Stimulated activated CD4-positive, alpha-beta T cell treated with anti-CD3 and anti-CD28 coated beads, Interleukin-4, amount 100 ng/mL, for 24 hours (primary cell): ENCODE results near the gene LLGL1.

ENCODE experiments used
- DNase-seq: peaks from one replicate; pipeline ENCODE4 v3.0.0-alpha.2; 2020

LLGL1 gene

GRCh38 chr17:18230288-18231141 lies 5.1 kb downstream of the LLGL1 start:
- no peak for DNase-seq

GRCh38 chr17:18231164-18231563 lies 5.7 kb downstream of the LLGL1 start:
- DNase-seq: no peak

GRCh38 chr17:18233803-18234518 lies 8.5 kb downstream of the LLGL1 start:
- no peak for DNase-seq

GRCh38 chr17:18234853-18235380 lies 9.5 kb downstream of the LLGL1 start:
- DNase-seq: no peak

GRCh38 chr17:18235743-18236256 lies 10.4 kb downstream of the LLGL1 start:
- peak; percentile 35 for DNase-seq

- no peak for DNase-seq
These were observed 11.1 kb downstream of the LLGL1 start for GRCh38 chr17:18236494-18236893.

- DNase-seq: no peak
These were observed 12.0 kb downstream of the LLGL1 start for GRCh38 chr17:18237461-18237860.

GRCh38 chr17:18238299-18238698 lies 12.9 kb downstream of the LLGL1 start:
- no peak for DNase-seq

GRCh38 chr17:18240449-18240848 lies 15.0 kb downstream of the LLGL1 start:
- no peak for DNase-seq

- DNase-seq: no peak
These were observed 15.9 kb downstream of the LLGL1 start for GRCh38 chr17:18241229-18241871.

- DNase-seq: no peak
These were observed 19.8 kb downstream of the LLGL1 start for GRCh38 chr17:18245038-18245776.

GRCh38 chr17:18246109-18246725 lies 20.8 kb downstream of the LLGL1 start:
- no peak for DNase-seq

GRCh38 chr17:18246880-18247612 lies 21.6 kb downstream of the LLGL1 start:
- peak; percentile 24 for DNase-seq

- DNase-seq: no peak
These were observed 22.2 kb downstream of the LLGL1 start for GRCh38 chr17:18247613-18248001.

GRCh38 chr17:18248300-18248731 lies 22.9 kb downstream of the LLGL1 start:
- DNase-seq: peak; percentile 72

- no peak for DNase-seq
These were observed 23.4 kb downstream of the LLGL1 start for GRCh38 chr17:18248811-18249210.

- DNase-seq: no peak
These were observed 24.8 kb downstream of the LLGL1 start for GRCh38 chr17:18250259-18250658.

- DNase-seq: no peak
These were observed 25.3 kb downstream of the LLGL1 start for GRCh38 chr17:18250708-18251107.

GRCh38 chr17:18251204-18251603 lies 25.8 kb downstream of the LLGL1 start:
- DNase-seq: no peak

- no peak for DNase-seq
These were observed 26.7 kb downstream of the LLGL1 start for GRCh38 chr17:18252160-18252559.

GRCh38 chr17:18253187-18253884 lies 27.9 kb downstream of the LLGL1 start:
- DNase-seq: no peak
